Uterus (tissue), 2 donors: Measurements from ENCODE around the gene MEGF9.

Experiments used
- POLR2A ChIP-seq, 2 donors: fragments of 450-650 bp; IDR thresholded peaks; one replicate each; pipeline ENCODE4 v1.6.1; 2016; ENCODE audit warnings: antibody characterized with exemption in 2 of 2, mild to moderate bottlenecking in 1 of 2, moderate library complexity in 1 of 2
- TF ChIP-seq, protein P1 (sequence below), 4 experiments: fragments of 200-600 bp in 2 of 4; fragments of 450-650 bp in 2 of 4; sonication (generic) in 2 of 4; IDR thresholded peaks; one replicate each; pipeline ENCODE4 v1.5.1; 2016 to 2019; ENCODE audit warnings: antibody characterized with exemption in 4 of 4, mild to moderate bottlenecking in 2 of 4, moderate library complexity in 1 of 4

DNA sequence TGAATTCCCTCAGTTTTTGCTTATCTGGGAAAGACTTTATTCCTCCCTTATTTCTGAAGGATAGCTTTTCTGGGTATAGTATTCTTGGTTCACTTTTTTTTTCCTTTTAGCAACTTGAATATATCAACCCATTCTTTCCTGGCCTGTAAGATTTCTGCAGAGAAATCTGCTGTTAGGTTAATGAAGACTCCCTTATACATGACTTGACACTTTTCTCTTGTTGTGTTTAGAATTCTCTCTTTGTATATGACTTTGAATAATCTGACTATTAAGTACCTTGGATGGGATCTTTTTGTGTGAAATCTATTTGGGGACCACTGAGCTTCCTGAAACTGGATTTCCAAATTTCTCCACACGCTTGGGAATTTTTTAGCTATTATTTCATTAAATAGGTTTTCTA, 79.3 kb downstream of the MEGF9 start:
- TF ChIP-seq, protein P1, sequence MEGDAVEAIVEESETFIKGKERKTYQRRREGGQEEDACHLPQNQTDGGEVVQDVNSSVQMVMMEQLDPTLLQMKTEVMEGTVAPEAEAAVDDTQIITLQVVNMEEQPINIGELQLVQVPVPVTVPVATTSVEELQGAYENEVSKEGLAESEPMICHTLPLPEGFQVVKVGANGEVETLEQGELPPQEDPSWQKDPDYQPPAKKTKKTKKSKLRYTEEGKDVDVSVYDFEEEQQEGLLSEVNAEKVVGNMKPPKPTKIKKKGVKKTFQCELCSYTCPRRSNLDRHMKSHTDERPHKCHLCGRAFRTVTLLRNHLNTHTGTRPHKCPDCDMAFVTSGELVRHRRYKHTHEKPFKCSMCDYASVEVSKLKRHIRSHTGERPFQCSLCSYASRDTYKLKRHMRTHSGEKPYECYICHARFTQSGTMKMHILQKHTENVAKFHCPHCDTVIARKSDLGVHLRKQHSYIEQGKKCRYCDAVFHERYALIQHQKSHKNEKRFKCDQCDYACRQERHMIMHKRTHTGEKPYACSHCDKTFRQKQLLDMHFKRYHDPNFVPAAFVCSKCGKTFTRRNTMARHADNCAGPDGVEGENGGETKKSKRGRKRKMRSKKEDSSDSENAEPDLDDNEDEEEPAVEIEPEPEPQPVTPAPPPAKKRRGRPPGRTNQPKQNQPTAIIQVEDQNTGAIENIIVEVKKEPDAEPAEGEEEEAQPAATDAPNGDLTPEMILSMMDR (IDR thresholded peaks at IDR 0.05) = no peak
- TF ChIP-seq POLR2A (IDR thresholded peaks at IDR 0.05) = no peak
